Activated CD4-positive, alpha-beta T cell treated with anti-CD3 and anti-CD28 coated beads, Interleukin-2, amount 10 ng/mL, durations not matched to agents 7 days and 5 days (primary cell): Measurements from ENCODE around the gene OR2AJ1. TPM values are rescaled to one million over a fixed set of nuclear protein-coding genes. Genes with fewer than 3 reads are reported as not detected.
"Not testable (repeated sequence)": the region's sequence is repeated elsewhere in the genome, so short reads cannot be mapped to it uniquely, and the experiment has no call there.

Experiments
- CTCF ChIA-PET: fragments of 350-600 bp; sonication (Branson Sonifier 250); formaldehyde crosslinking; loops from one replicate; lab custom pipeline; 2021; ENCODE audit warnings: antibody characterized with exemption; lab: Charles Lee
- POLR2A ChIA-PET: fragments of 350-600 bp; sonication (Branson Sonifier 250); formaldehyde crosslinking; loops from one replicate; lab custom pipeline; 2021; ENCODE audit warnings: antibody characterized with exemption; lab: Charles Lee
- DNase-seq: peaks from one replicate; pipeline ENCODE4 v3.0.0-alpha.2; 2020
- H3K27ac Mint-ChIP-seq: one replicate; pipeline ENCODE4 v1.8.0; 2021; ENCODE audit warnings: mild to moderate bottlenecking, moderate library complexity, mixed read lengths
- H3K27me3 Mint-ChIP-seq: one replicate; pipeline ENCODE4 v1.8.0; 2021; ENCODE audit warnings: mixed read lengths
- H3K36me3 Mint-ChIP-seq: one replicate; pipeline ENCODE4 v1.8.0; 2021; ENCODE audit warnings: low read depth, mixed read lengths
- H3K4me1 Mint-ChIP-seq: one replicate; pipeline ENCODE4 v1.8.0; 2021; ENCODE audit warnings: mixed read lengths
- H3K4me3 Mint-ChIP-seq: one replicate; pipeline ENCODE4 v1.8.0; 2021; ENCODE audit warnings: mild to moderate bottlenecking, moderate library complexity, mixed read lengths
- H3K9me3 Mint-ChIP-seq: one replicate; pipeline ENCODE4 v1.8.0; 2021; ENCODE audit warnings: mixed read lengths
- total RNA-seq, 2 experiments: library from RNA; stranded (reverse); gene quantifications; one replicate each; pipeline ENCODE4 v1.2.3, GENCODE V29; 2021

Gene OR2AJ1
- total RNA-seq, 2 experiments from 2014 or later: not detected

GRCh38 chr1:247919952-247920351 lies 4.7 kb upstream of the OR2AJ1 start, which contains the start of gene OR2T8:
TSS of gene OR2T8 (plus strand) at chr1:247920252. CDS start at chr1:247921018, 766 bp downstream.
- POLR2A ChIA-PET: no interaction called here
- CTCF ChIA-PET: no interaction called here
- H3K9me3 Mint-ChIP-seq: no peaks in the 10 kb centered on the region
- no peak for DNase-seq
- H3K27ac Mint-ChIP-seq: no peak within 1 kb of the TSS
- no peaks in the 10 kb centered on the region for H3K4me1 Mint-ChIP-seq
- H3K36me3 Mint-ChIP-seq: no peaks in the 10 kb centered on the region
- H3K27me3 Mint-ChIP-seq: no peaks in the 10 kb centered on the region
- no peak within 1 kb of the TSS for H3K4me3 Mint-ChIP-seq

- no peak overlapping the region for H3K27ac Mint-ChIP-seq
- no peaks in the 10 kb centered on the region for H3K27me3 Mint-ChIP-seq
- CTCF ChIA-PET: no interaction called here
- no peaks in the 10 kb centered on the region for H3K9me3 Mint-ChIP-seq
- POLR2A ChIA-PET: no interaction called here
- H3K4me3 Mint-ChIP-seq: no peak overlapping the region
- no peaks in the 10 kb centered on the region for H3K4me1 Mint-ChIP-seq
- H3K36me3 Mint-ChIP-seq: no peaks in the 10 kb centered on the region
- DNase-seq: no peak
Measured at GRCh38 chr1:247923941-247924340, 748 bp upstream of the OR2AJ1 start.

- Mint-ChIP-seq H3K27ac (no peak overlapping the region), H3K4me3 (no peak overlapping the region), H3K4me1 (peaks cover 5% of the 10 kb centered on the region), H3K27me3 (no peaks in the 10 kb centered on the region), H3K36me3 (no peaks in the 10 kb centered on the region), H3K9me3 (no peaks in the 10 kb centered on the region)
- no peak for DNase-seq
- ChIA-PET POLR2A (no interaction called here), CTCF (no interaction called here)
Measured at GRCh38 chr1:247933989-247934388, 9.3 kb downstream of the OR2AJ1 start.

GRCh38 chr1:247935781-247936180 lies 11.1 kb downstream of the OR2AJ1 start:
- Mint-ChIP-seq H3K4me3 (no peak overlapping the region), H3K4me1 (peaks cover 5% of the 10 kb centered on the region), H3K9me3 (no peaks in the 10 kb centered on the region), H3K27ac (no peak overlapping the region), H3K36me3 (no peaks in the 10 kb centered on the region), H3K27me3 (no peaks in the 10 kb centered on the region)
- DNase-seq: no peak
- ChIA-PET CTCF (no interaction called here), POLR2A (no interaction called here)

- Mint-ChIP-seq H3K27ac (no peak overlapping the region), H3K4me1 (peaks cover 5% of the 10 kb centered on the region), H3K4me3 (no peak overlapping the region), H3K36me3 (no peaks in the 10 kb centered on the region), H3K9me3 (no peaks in the 10 kb centered on the region), H3K27me3 (no peaks in the 10 kb centered on the region)
- CTCF ChIA-PET: interaction anchor here (1.5 kb wide), 1 partner anchor 10 kb away, joined by 3 read pairs; no protein-coding TSS in a partner anchor
- no peak for DNase-seq
- POLR2A ChIA-PET: no interaction called here
Measured at GRCh38 chr1:247936415-247936814, 11.7 kb downstream of the OR2AJ1 start.

- POLR2A ChIA-PET, H3K27ac Mint-ChIP-seq, H3K4me1 Mint-ChIP-seq, H3K27me3 Mint-ChIP-seq, H3K36me3 Mint-ChIP-seq, H3K9me3 Mint-ChIP-seq: not testable (repeated sequence)
- DNase-seq: peak; percentile 93
- CTCF ChIA-PET: interaction anchor here (1.5 kb wide), 1 partner anchor 10 kb away, joined by 3 read pairs; no protein-coding TSS in a partner anchor
- H3K4me3 Mint-ChIP-seq: peak overlapping the region; percentile 79
Measured at GRCh38 chr1:247936965-247937734, 12.5 kb downstream of the OR2AJ1 start.

- CTCF ChIA-PET: no interaction called here
Measured at GRCh38 chr1:247942624-247943023, 17.9 kb downstream of the OR2AJ1 start.

GRCh38 chr1:247948558-247948957 lies 23.9 kb downstream of the OR2AJ1 start, which contains the start of gene OR2L8:
TSS of gene OR2L8 (plus strand) at chr1:247948858. CDS start at chr1:247948858, 0 bp downstream.
- Mint-ChIP-seq H3K27me3 (no peaks in the 10 kb centered on the region), H3K27ac (no peak within 1 kb of the TSS), H3K4me1 (no peaks in the 10 kb centered on the region), H3K4me3 (no peak within 1 kb of the TSS), H3K36me3 (no peaks in the 10 kb centered on the region), H3K9me3 (no peaks in the 10 kb centered on the region)
- no peak for DNase-seq
- CTCF ChIA-PET: no interaction called here
- POLR2A ChIA-PET: no interaction called here

More at GRCh38 chr1:247942624-247943023, 17.9 kb downstream of the OR2AJ1 start:
- DNase-seq: no peak
- no peaks in the 10 kb centered on the region for H3K9me3 Mint-ChIP-seq
- POLR2A ChIA-PET: no interaction called here
- no peaks in the 10 kb centered on the region for H3K4me1 Mint-ChIP-seq
- no peak overlapping the region for H3K4me3 Mint-ChIP-seq
- H3K27me3 Mint-ChIP-seq: peaks cover 1% of the 10 kb centered on the region
- H3K36me3 Mint-ChIP-seq: no peaks in the 10 kb centered on the region
- H3K27ac Mint-ChIP-seq: no peak overlapping the region

GRCh38 chr1:247953408-247953807 lies 28.7 kb downstream of the OR2AJ1 start:
- Mint-ChIP-seq H3K9me3 (peaks cover 5% of the 10 kb centered on the region), H3K27ac (no peak overlapping the region), H3K4me3 (no peak overlapping the region), H3K36me3 (no peaks in the 10 kb centered on the region), H3K4me1 (no peaks in the 10 kb centered on the region), H3K27me3 (no peaks in the 10 kb centered on the region)
- CTCF ChIA-PET: no interaction called here
- no peak for DNase-seq
- POLR2A ChIA-PET: no interaction called here

GRCh38 chr1:247961791-247962190 lies 37.1 kb downstream of the OR2AJ1 start:
- Mint-ChIP-seq H3K4me1 (peaks cover 1% of the 10 kb centered on the region), H3K9me3 (peaks cover 8% of the 10 kb centered on the region), H3K27me3 (no peaks in the 10 kb centered on the region), H3K27ac (no peak overlapping the region), H3K36me3 (no peaks in the 10 kb centered on the region), H3K4me3 (no peak overlapping the region)
- CTCF ChIA-PET: no interaction called here
- no peak for DNase-seq
- POLR2A ChIA-PET: no interaction called here

GRCh38 chr1:247962911-247963588 lies 38.4 kb downstream of the OR2AJ1 start:
- H3K4me1 Mint-ChIP-seq: peaks cover 1% of the 10 kb centered on the region
- H3K36me3 Mint-ChIP-seq: no peaks in the 10 kb centered on the region
- no peak for DNase-seq
- ChIA-PET CTCF (no interaction called here), POLR2A (no interaction called here)
- peaks cover 8% of the 10 kb centered on the region for H3K9me3 Mint-ChIP-seq
- no peaks in the 10 kb centered on the region for H3K27me3 Mint-ChIP-seq
- H3K27ac Mint-ChIP-seq: no peak overlapping the region
- no peak overlapping the region for H3K4me3 Mint-ChIP-seq

GRCh38 chr1:247964933-247965332 lies 40.2 kb downstream of the OR2AJ1 start, which contains the start of gene OR2AK2:
TSS of gene OR2AK2 (plus strand) at chr1:247965233. CDS start at chr1:247965377, 144 bp downstream.
- Mint-ChIP-seq H3K27ac (no peak within 1 kb of the TSS), H3K4me3 (no peak within 1 kb of the TSS), H3K4me1 (peaks cover 1% of the 10 kb centered on the region), H3K36me3 (no peaks in the 10 kb centered on the region), H3K9me3 (peaks cover 11% of the 10 kb centered on the region), H3K27me3 (no peaks in the 10 kb centered on the region)
- DNase-seq: no peak
- POLR2A ChIA-PET: no interaction called here
- CTCF ChIA-PET: no interaction called here

GRCh38 chr1:247966532-247967204 lies 42.0 kb downstream of the OR2AJ1 start:
- Mint-ChIP-seq H3K27ac (no peak overlapping the region), H3K4me3 (no peak overlapping the region), H3K4me1 (peaks cover 1% of the 10 kb centered on the region), H3K9me3 (peaks cover 8% of the 10 kb centered on the region), H3K27me3 (no peaks in the 10 kb centered on the region), H3K36me3 (no peaks in the 10 kb centered on the region)
- no peak for DNase-seq
- ChIA-PET POLR2A (no interaction called here), CTCF (no interaction called here)
